Measurements from ENCODE around the gene CPS1.

DNA sequence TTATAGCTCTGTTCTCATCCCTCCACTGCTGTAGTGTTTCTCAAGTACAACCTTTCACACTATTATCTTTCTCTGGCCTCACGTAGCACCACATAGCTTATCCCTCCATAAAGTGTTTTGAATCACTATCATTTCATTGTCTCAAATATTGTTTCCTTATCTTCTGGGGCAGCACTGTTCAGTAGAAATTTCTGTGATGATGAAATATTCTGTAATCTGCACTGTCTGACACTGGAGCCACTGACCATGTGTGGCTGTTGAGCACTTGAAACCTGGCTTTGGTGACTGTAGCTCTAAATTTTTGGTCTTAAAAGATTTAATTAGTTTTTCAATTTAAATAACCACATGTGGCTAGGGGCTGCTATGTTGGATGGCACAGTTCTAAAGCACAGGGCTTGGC lies 78.9 kb downstream of the CPS1 start:
- TF ChIP-seq NFE2L1 (CRISPR knock-in tag; IDR thresholded peaks at IDR 0.05): no peak
- TF ChIP-seq MLX (CRISPR knock-in tag; IDR thresholded peaks at IDR 0.05): no peak
- no peak for TF ChIP-seq ZNF263 (CRISPR knock-in tag; IDR thresholded peaks at IDR 0.05; ENCODE audit: low read depth)
- TF ChIP-seq ZNF425 (CRISPR knock-in tag; conservative IDR thresholded peaks at IDR 0.05): no peak
- TF ChIP-seq RELA (CRISPR knock-in tag; IDR thresholded peaks at IDR 0.05; ENCODE audit: borderline replicate concordance): no peak
- no peak for TF ChIP-seq CTCF (IDR thresholded peaks at IDR 0.05)
- TF ChIP-seq, protein P1, sequence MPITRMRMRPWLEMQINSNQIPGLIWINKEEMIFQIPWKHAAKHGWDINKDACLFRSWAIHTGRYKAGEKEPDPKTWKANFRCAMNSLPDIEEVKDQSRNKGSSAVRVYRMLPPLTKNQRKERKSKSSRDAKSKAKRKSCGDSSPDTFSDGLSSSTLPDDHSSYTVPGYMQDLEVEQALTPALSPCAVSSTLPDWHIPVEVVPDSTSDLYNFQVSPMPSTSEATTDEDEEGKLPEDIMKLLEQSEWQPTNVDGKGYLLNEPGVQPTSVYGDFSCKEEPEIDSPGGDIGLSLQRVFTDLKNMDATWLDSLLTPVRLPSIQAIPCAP (CRISPR knock-in tag; IDR thresholded peaks at IDR 0.05): no peak
- TF ChIP-seq ZBTB43 (CRISPR knock-in tag; IDR thresholded peaks at IDR 0.05): no peak
- no peak for TF ChIP-seq TP53 (CRISPR knock-in tag; IDR thresholded peaks at IDR 0.05)
- TF ChIP-seq, protein P2, sequence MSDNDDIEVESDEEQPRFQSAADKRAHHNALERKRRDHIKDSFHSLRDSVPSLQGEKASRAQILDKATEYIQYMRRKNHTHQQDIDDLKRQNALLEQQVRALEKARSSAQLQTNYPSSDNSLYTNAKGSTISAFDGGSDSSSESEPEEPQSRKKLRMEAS (CRISPR knock-in tag; IDR thresholded peaks at IDR 0.05): no peak
